Stimulated activated CD4-positive, alpha-beta T cell treated with anti-CD3 and anti-CD28 coated beads, Interleukin-4, amount 100 ng/mL, for 1 hour (primary cell): ENCODE data around the gene NKD1.

Experiments
- DNase-seq: peaks from one replicate; pipeline ENCODE4 v3.0.0-alpha.2; 2020

Gene NKD1

GRCh38 chr16:50631985-50632576 lies 83.9 kb downstream of the NKD1 start:
- no peak for DNase-seq

- DNase-seq = no peak
These were observed 85.0 kb downstream of the NKD1 start for GRCh38 chr16:50632927-50633800.

GRCh38 chr16:50634090-50634489 lies 85.9 kb downstream of the NKD1 start:
- DNase-seq = no peak

DNA sequence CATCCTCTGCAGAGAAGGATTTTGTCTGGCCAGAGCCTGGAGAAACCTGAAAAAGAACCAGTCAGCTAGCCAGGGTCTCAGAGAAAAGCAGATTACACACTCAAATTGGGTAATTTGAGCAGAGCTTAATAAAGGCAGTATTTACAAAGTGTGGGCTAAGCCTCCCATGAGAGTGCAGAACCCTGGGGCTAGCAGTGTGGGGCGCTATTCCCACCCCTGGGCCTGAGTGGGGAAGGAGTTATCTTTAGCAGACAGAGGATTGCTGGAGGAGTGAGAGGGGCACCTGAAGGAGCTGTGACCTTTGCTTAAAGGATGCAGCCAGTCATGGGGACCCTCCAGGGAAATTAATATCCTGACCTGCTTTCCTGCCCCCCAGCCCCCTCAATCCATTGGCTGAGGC lies 86.8 kb downstream of the NKD1 start:
- no peak for DNase-seq

- DNase-seq = peak; percentile 15
These were observed 87.6 kb downstream of the NKD1 start for GRCh38 chr16:50635505-50636392.

- DNase-seq = no peak
These were observed 88.7 kb downstream of the NKD1 start for GRCh38 chr16:50636753-50637374.

- DNase-seq = no peak
These were observed 89.8 kb downstream of the NKD1 start for GRCh38 chr16:50637716-50638602.

DNA sequence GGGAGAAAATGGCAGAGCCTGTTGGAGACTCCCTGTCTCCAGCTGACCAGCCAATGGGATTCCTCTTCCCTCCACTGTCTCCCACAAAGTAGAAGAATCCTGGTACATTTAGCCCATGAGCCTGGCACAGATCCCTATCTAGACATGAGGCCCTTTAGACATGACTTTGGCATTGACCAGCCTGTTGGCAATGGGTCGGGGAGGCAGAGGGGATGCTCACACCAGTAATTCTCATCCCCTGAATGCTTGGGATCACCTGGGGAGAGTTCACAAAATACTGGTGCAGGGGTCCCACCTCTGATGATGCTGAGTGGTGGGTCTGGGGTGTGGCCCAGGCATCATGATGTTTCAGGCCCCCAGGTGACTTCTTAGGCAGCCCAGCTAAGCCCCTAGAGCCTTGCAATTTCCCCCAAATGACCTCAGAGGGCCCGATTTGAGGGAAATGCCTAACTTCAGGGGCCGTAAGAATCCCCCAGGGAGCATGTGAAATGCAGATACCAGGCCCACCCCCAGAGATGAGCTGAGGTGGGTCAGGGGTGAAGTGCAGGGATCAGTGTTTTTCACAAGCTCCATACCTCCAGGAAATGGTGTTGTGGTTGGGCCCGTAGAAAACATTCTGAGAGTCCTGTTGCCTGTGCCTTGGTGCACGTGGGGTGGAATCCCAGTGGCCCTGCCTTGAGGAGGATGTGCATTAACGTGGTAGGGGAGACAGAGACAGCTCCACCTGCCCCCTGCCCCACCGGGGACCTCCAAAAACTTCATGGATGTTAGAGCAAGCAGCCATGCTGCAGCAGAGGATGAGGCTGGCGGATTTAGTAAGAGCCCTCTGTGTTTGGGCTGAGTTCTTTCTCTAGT lies 90.8 kb downstream of the NKD1 start:
- no peak for DNase-seq

DNA sequence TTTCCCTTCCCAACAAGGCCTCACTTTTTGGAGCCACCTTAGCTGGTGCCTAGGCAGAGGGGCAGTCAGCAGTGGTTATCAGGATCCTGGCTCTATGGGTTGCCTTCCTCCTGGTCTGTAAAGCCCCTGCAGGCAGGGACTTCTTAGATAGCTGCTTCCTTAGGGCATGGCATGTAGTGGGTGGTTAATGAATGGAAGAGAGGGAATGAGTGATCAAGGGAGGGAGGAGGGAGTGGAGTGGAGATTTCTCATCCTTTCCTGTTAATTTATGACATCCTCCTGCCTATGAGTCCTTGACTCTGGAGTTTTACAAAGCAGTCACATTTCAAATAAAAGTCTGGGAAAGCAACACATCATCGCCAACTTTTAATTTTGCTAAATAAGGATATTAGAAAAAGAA lies 92.2 kb downstream of the NKD1 start:
- DNase-seq = no peak

GRCh38 chr16:50640919-50641817 lies 93.0 kb downstream of the NKD1 start:
- no peak for DNase-seq

DNA sequence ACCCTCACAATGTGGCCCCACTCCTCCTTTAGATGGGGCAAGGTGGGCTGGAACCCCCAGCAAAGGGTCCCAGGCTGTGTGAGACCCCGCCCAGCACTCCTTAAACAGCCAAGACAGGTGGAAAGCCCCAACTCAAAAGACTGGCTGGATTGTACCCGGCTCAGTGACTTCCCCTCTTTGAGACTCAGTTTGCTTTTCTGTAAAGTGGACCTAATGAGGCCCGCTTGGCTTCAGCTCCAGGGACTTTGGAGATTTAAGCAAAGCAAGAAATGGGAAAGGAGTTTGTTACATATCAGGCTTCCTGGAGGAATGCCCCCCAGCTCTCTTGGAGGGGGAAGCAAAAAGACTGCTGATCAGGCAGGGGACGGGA lies 93.6 kb downstream of the NKD1 start:
- no peak for DNase-seq

GRCh38 chr16:50642349-50642748 lies 94.2 kb downstream of the NKD1 start:
- DNase-seq = no peak

GRCh38 chr16:50643192-50643591 lies 95.0 kb downstream of the NKD1 start:
- no peak for DNase-seq

- DNase-seq = no peak
These were observed 96.0 kb downstream of the NKD1 start for GRCh38 chr16:50644245-50644644.

GRCh38 chr16:50644729-50645128 lies 96.5 kb downstream of the NKD1 start:
- DNase-seq = peak; percentile 31

GRCh38 chr16:50645563-50646220 lies 97.5 kb downstream of the NKD1 start:
- DNase-seq = no peak

DNA sequence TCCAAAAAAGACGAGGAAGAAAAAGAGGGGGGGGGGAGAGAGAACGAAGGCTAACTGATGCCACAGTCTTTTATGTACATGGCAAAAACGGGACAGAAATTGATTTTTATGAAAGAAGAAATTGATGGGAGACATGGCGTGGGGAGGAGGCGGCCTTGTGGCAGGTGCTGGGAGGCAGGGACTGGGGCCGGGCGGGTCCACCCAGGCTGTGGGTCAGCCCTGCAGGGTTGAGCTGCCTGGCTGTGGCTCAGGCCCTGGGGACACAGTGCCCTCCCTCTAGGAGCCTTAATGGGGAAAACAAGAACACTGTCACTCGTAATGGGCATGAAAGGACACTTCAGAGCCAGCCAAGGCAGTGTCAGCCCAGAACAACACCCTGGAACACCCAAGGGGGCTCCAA lies 98.1 kb downstream of the NKD1 start:
- no peak for DNase-seq

- no peak for DNase-seq
These were observed 103.7 kb downstream of the NKD1 start for GRCh38 chr16:50651835-50652438.

DNA sequence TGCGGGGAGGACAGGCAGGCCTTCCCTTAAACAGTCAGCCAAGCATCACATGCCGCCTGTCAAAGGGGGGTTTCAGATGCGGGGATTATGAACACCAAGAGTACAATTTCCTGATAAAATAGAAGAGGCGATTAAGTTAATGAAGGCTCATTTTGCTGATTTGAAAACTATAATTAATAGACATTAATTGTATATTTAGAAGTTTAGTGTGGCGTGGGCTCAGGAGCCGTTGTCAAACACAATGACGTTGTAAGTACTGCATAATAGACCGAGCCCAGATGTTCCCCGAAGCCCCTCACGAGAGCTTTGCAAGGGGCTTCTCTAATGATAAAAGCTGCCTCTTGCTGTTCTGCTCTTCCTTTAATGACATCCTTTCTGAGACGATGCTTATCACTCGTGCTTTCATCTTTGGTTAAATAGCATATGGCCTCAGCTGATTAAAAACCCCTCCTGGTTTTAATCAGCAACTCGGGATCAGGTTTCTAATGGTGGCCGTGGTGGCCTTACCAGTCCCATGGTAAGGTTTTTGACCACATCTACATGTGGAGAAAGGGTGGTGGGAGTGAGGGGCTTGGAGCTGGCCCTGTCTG lies 104.7 kb downstream of the NKD1 start:
- no peak for DNase-seq
